Effector memory CD8-positive, alpha-beta T cell (primary cell): ENCODE data around the gene FGF14.

ENCODE experiments used
- ATAC-seq: fragments of 150-1000 bp; cut with Tn5 transposase; replicated peaks from 2 replicates; pipeline ENCODE4 v1.10.0; 2021; ENCODE audit warnings: mild to moderate bottlenecking, moderate library complexity
- DNase-seq, 3 experiments: peaks; one replicate each; pipeline ENCODE4 v3.0.0; 2021
- H3K27ac Mint-ChIP-seq, 2 donors: one replicate each; pipeline ENCODE4 v1.8.0; 2022; ENCODE audit warnings: mild to moderate bottlenecking in 2 of 2, mixed read lengths in 2 of 2, moderate library complexity in 2 of 2
- H3K27me3 Mint-ChIP-seq, 2 donors: one replicate each; pipeline ENCODE4 v1.8.0; 2022; ENCODE audit warnings: mixed read lengths in 2 of 2
- H3K36me3 Mint-ChIP-seq: one replicate; pipeline ENCODE4 v1.8.0; 2022; ENCODE audit warnings: mild to moderate bottlenecking, moderate library complexity, mixed read lengths; ENCODE audit not compliant: insufficient read depth
- H3K4me1 Mint-ChIP-seq, 2 donors: one replicate each; pipeline ENCODE4 v1.8.0; 2022; ENCODE audit warnings: low read depth in 2 of 2, mixed read lengths in 2 of 2
- H3K4me3 Mint-ChIP-seq, 2 donors: one replicate each; pipeline ENCODE4 v1.8.0; 2022; ENCODE audit warnings: mild to moderate bottlenecking in 2 of 2, mixed read lengths in 2 of 2, moderate library complexity in 2 of 2
- H3K9me3 Mint-ChIP-seq, 2 donors: one replicate each; pipeline ENCODE4 v1.8.0; 2022; ENCODE audit warnings: mixed read lengths in 2 of 2

Gene FGF14

GRCh38 chr13:102351521-102351920, 50.3 kb downstream of the FGF14 start:
- DNase-seq (no peak), ATAC-seq (no peak)
- Mint-ChIP-seq H3K27me3 (peaks cover 32 to 41% of the 10 kb centered on the region in 2 donors), H3K9me3 (no peaks in the 10 kb centered on the region), H3K4me3 (no peak overlapping the region), H3K27ac (no peak overlapping the region), H3K4me1 (no peaks in the 10 kb centered on the region), H3K36me3 (no peaks in the 10 kb centered on the region)

- no peaks in the 10 kb centered on the region for H3K9me3 Mint-ChIP-seq
- H3K36me3 Mint-ChIP-seq = no peaks in the 10 kb centered on the region
- no peak overlapping the region for H3K4me3 Mint-ChIP-seq
- H3K4me1 Mint-ChIP-seq = no peaks in the 10 kb centered on the region
- ATAC-seq = no peak
- H3K27me3 Mint-ChIP-seq = peaks cover 32 to 40% of the 10 kb centered on the region in 2 donors
- H3K27ac Mint-ChIP-seq = no peak overlapping the region
- DNase-seq = no peak
Measured at GRCh38 chr13:102347490-102347889, 54.4 kb downstream of the FGF14 start.

GRCh38 chr13:102346769-102347168, 55.1 kb downstream of the FGF14 start:
- H3K4me1 Mint-ChIP-seq = no peaks in the 10 kb centered on the region
- ATAC-seq = no peak
- H3K36me3 Mint-ChIP-seq = no peaks in the 10 kb centered on the region
- H3K27me3 Mint-ChIP-seq = peaks cover 32 to 33% of the 10 kb centered on the region in 2 donors
- no peak overlapping the region for H3K27ac Mint-ChIP-seq
- no peak overlapping the region for H3K4me3 Mint-ChIP-seq
- no peaks in the 10 kb centered on the region for H3K9me3 Mint-ChIP-seq
- no peak for DNase-seq

- H3K36me3 Mint-ChIP-seq = no peaks in the 10 kb centered on the region
- H3K4me1 Mint-ChIP-seq = no peaks in the 10 kb centered on the region
- no peak overlapping the region for H3K27ac Mint-ChIP-seq
- H3K27me3 Mint-ChIP-seq = peaks cover 24 to 32% of the 10 kb centered on the region in 2 donors
- H3K4me3 Mint-ChIP-seq = no peak overlapping the region
- H3K9me3 Mint-ChIP-seq = no peaks in the 10 kb centered on the region
- no peak for DNase-seq
- ATAC-seq = no peak
Measured at GRCh38 chr13:102344410-102344809, 57.4 kb downstream of the FGF14 start.

- H3K27ac Mint-ChIP-seq = no peak overlapping the region
- no peak for DNase-seq
- H3K4me3 Mint-ChIP-seq = no peak overlapping the region
- H3K27me3 Mint-ChIP-seq = peaks cover 22 to 25% of the 10 kb centered on the region in 2 donors
- no peak for ATAC-seq
- H3K36me3 Mint-ChIP-seq = no peaks in the 10 kb centered on the region
- no peaks in the 10 kb centered on the region for H3K9me3 Mint-ChIP-seq
- H3K4me1 Mint-ChIP-seq = no peaks in the 10 kb centered on the region
Measured at GRCh38 chr13:102333320-102334198, 68.3 kb downstream of the FGF14 start.

GRCh38 chr13:102328909-102329308, 72.9 kb downstream of the FGF14 start:
- ATAC-seq = no peak
- Mint-ChIP-seq H3K27ac (no peak overlapping the region), H3K4me3 (no peak overlapping the region)

GRCh38 chr13:102327119-102327617, 74.7 kb downstream of the FGF14 start:
- no peaks in the 10 kb centered on the region for H3K27me3 Mint-ChIP-seq
- no peak overlapping the region for H3K27ac Mint-ChIP-seq
- no peak overlapping the region for H3K4me3 Mint-ChIP-seq
- ATAC-seq (no peak), DNase-seq (no peak)
- H3K36me3 Mint-ChIP-seq = no peaks in the 10 kb centered on the region
- no peaks in the 10 kb centered on the region for H3K9me3 Mint-ChIP-seq
- no peaks in the 10 kb centered on the region for H3K4me1 Mint-ChIP-seq

More at GRCh38 chr13:102328909-102329308, 72.9 kb downstream of the FGF14 start:
- no peaks in the 10 kb centered on the region for H3K36me3 Mint-ChIP-seq
- H3K4me1 Mint-ChIP-seq = no peaks in the 10 kb centered on the region
- no peaks in the 10 kb centered on the region for H3K27me3 Mint-ChIP-seq
- no peaks in the 10 kb centered on the region for H3K9me3 Mint-ChIP-seq
- DNase-seq = no peak

GRCh38 chr13:102326381-102327118, 75.3 kb downstream of the FGF14 start:
- Mint-ChIP-seq H3K4me1 (no peaks in the 10 kb centered on the region), H3K4me3 (no peak overlapping the region), H3K27me3 (no peaks in the 10 kb centered on the region), H3K9me3 (no peaks in the 10 kb centered on the region), H3K36me3 (no peaks in the 10 kb centered on the region), H3K27ac (no peak overlapping the region)
- no peak for DNase-seq
- ATAC-seq = no peak

- no peak for DNase-seq
- Mint-ChIP-seq H3K36me3 (no peaks in the 10 kb centered on the region), H3K4me1 (no peaks in the 10 kb centered on the region), H3K9me3 (no peaks in the 10 kb centered on the region), H3K27ac (no peak overlapping the region), H3K4me3 (no peak overlapping the region), H3K27me3 (no peaks in the 10 kb centered on the region)
- no peak for ATAC-seq
Measured at GRCh38 chr13:102325321-102325720, 76.5 kb downstream of the FGF14 start.

- Mint-ChIP-seq H3K4me3 (no peak overlapping the region), H3K36me3 (no peaks in the 10 kb centered on the region)
Measured at GRCh38 chr13:102323505-102323904, 78.3 kb downstream of the FGF14 start.

GRCh38 chr13:102323012-102323411, 78.8 kb downstream of the FGF14 start:
- no peaks in the 10 kb centered on the region for H3K27me3 Mint-ChIP-seq
- no peak for DNase-seq
- no peaks in the 10 kb centered on the region for H3K9me3 Mint-ChIP-seq
- no peak for ATAC-seq
- H3K4me3 Mint-ChIP-seq = no peak overlapping the region
- no peak overlapping the region for H3K27ac Mint-ChIP-seq
- no peaks in the 10 kb centered on the region for H3K4me1 Mint-ChIP-seq
- H3K36me3 Mint-ChIP-seq = no peaks in the 10 kb centered on the region

More at GRCh38 chr13:102323505-102323904, 78.3 kb downstream of the FGF14 start:
- Mint-ChIP-seq H3K9me3 (no peaks in the 10 kb centered on the region), H3K4me1 (no peaks in the 10 kb centered on the region), H3K27me3 (no peaks in the 10 kb centered on the region), H3K27ac (no peak overlapping the region)
- ATAC-seq (no peak), DNase-seq (no peak)

GRCh38 chr13:102322211-102322610, 79.6 kb downstream of the FGF14 start:
- no peak for DNase-seq
- Mint-ChIP-seq H3K36me3 (no peaks in the 10 kb centered on the region), H3K9me3 (no peaks in the 10 kb centered on the region), H3K27me3 (no peaks in the 10 kb centered on the region), H3K4me3 (no peak overlapping the region), H3K4me1 (no peaks in the 10 kb centered on the region), H3K27ac (no peak overlapping the region)
- no peak for ATAC-seq

- no peak overlapping the region for H3K4me3 Mint-ChIP-seq
- no peak overlapping the region for H3K27ac Mint-ChIP-seq
- no peaks in the 10 kb centered on the region for H3K36me3 Mint-ChIP-seq
- no peak for DNase-seq
- peaks cover 0 to under 1% of the 10 kb centered on the region in 2 donors for H3K4me1 Mint-ChIP-seq
- no peak for ATAC-seq
- peaks cover 0 to 7% of the 10 kb centered on the region in 2 donors for H3K27me3 Mint-ChIP-seq
- no peaks in the 10 kb centered on the region for H3K9me3 Mint-ChIP-seq
Measured at GRCh38 chr13:102318233-102318632, 83.6 kb downstream of the FGF14 start.

- no peak for DNase-seq
- peaks cover 6 to 13% of the 10 kb centered on the region in 2 donors for H3K27me3 Mint-ChIP-seq
- no peak overlapping the region for H3K27ac Mint-ChIP-seq
- H3K4me3 Mint-ChIP-seq = no peak overlapping the region
- peaks cover 0 to 1% of the 10 kb centered on the region in 2 donors for H3K4me1 Mint-ChIP-seq
- no peaks in the 10 kb centered on the region for H3K9me3 Mint-ChIP-seq
- H3K36me3 Mint-ChIP-seq = no peaks in the 10 kb centered on the region
- no peak for ATAC-seq
Measured at GRCh38 chr13:102317593-102317992, 84.3 kb downstream of the FGF14 start.
